GM12874 (cell line): ENCODE results near the gene ATM.

Experiments used
- TF ChIP-seq, protein P1 (sequence below): IDR thresholded peaks from 2 replicates; pipeline ENCODE4 v1.5.1; 2011; ENCODE audit warnings: low read depth, mild to moderate bottlenecking, control low read depth, low read length, moderate library complexity; ENCODE audit not compliant: insufficient read depth

Gene ATM

DNA sequence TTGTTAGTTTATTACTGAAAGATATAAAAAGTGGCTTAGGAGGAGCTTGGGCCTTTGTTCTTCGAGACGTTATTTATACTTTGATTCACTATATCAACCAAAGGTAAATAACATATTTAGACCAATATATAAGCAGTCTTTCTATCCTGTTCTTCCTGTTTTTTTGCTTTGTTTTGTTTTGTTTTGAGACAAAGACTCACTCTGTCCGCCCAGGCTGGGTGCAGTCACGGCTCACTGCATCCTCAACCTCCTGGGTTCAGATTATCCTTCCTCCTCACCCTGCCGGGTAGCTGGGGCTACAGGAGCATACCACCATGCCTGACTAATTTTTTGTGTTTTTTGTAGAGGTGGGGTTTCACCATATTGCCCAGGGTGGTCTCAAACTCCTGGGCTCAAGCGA is 66.8 kb downstream of the ATM start:
- TF ChIP-seq, protein P1, sequence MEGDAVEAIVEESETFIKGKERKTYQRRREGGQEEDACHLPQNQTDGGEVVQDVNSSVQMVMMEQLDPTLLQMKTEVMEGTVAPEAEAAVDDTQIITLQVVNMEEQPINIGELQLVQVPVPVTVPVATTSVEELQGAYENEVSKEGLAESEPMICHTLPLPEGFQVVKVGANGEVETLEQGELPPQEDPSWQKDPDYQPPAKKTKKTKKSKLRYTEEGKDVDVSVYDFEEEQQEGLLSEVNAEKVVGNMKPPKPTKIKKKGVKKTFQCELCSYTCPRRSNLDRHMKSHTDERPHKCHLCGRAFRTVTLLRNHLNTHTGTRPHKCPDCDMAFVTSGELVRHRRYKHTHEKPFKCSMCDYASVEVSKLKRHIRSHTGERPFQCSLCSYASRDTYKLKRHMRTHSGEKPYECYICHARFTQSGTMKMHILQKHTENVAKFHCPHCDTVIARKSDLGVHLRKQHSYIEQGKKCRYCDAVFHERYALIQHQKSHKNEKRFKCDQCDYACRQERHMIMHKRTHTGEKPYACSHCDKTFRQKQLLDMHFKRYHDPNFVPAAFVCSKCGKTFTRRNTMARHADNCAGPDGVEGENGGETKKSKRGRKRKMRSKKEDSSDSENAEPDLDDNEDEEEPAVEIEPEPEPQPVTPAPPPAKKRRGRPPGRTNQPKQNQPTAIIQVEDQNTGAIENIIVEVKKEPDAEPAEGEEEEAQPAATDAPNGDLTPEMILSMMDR: no peak

DNA sequence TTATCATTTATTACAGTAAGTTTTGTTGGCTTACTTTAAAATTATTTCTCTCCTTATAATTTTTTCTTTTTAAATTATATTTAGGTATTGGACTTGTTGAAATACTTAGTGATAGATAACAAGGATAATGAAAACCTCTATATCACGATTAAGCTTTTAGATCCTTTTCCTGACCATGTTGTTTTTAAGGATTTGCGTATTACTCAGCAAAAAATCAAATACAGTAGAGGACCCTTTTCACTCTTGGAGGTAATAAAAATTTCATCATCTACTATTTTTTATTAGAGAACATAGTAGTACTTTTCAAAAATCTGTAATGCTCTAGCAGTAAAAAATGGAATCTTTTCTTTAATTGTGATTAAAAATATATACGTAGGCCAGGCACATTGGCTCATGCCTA is 70.4 kb downstream of the ATM start:
- TF ChIP-seq, protein P1: no peak

GRCh38 chr11:108302121-108302785 is 79.4 kb downstream of the ATM start:
- TF ChIP-seq, protein P1: no peak

DNA sequence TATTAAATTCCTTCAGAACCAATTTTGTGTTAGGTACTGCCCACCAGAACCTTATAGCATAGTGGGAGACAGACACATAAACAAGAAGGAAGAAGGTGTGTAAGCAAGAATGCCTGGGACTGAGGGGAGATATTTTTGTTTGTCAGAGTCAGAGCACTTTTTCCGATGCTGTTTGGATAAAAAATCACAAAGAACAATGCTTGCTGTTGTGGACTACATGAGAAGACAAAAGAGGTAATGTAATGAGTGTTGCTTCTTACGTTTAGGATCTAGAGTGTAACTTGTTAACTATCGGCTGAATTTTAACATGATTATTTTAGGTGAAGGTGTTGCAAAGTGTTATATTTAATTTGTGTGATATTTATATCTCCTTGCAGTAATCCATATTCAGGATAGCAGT is 84.9 kb downstream of the ATM start:
- TF ChIP-seq, protein P1: no peak

DNA sequence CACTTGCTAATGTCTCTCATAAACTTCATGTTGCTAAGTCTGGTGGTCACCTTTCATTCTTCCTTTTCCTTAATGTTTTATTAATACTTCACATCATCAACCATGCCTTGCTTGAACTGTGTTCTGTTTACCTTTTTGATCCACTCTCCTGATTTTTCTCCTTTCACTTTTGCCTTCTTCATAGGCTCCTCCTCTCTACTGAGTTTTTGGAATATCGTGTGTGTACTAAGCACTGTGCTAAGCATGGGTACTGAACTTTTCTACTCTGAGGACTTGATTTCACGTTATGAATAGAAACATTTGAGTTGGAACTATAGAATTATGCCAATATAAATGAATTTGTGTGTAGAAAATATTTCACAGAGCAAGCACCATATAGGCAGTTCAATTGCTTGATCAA is 90.6 kb downstream of the ATM start:
- TF ChIP-seq, protein P1: no peak

DNA sequence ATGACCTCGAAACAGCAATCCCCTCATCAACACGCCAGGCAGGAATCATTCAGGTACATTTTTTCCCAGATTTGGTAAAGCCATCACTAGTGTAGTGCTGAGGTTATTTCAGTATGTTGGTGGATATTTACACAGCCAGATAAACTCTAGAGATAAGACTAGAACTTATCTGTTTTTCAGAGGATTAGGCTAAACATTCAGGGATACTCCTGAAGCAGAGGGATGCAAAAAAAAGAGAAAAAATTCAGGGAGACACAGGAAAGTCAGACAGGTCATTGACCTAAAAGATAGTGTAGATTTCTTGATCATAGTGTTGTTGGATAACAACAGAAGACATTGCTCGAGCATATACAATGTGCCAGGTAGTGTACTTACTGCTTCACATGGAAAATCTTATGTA is 93.2 kb downstream of the ATM start:
- TF ChIP-seq, protein P1: no peak

DNA sequence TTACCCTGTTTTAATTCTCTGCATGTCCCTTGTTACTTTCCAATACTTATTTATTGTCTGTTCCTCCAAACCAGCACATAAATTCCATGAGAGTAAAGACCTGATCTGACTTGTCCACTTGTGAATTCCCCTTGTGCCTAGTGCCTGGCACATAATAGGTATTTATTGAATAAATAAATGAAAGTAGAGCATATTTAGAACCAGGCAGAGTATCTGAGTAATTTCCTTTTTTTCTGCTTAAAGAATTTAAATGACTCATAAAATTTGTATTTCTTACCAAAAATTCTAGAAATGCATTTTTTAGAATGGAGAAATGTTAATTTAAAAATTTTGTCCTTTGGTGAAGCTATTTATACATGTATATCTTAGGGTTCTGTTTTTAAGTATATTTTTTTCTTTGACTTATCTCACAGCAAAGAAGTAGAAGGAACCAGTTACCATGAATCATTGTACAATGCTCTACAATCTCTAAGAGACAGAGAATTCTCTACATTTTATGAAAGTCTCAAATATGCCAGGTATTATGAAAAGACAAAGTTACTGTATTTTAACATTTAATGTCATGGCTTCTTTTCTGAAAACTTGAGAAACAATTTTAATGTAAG is 96.8 kb downstream of the ATM start:
- TF ChIP-seq, protein P1: no peak

- TF ChIP-seq, protein P1: no peak
Measured at GRCh38 chr11:108322666-108323065, 99.8 kb downstream of the ATM start.
